ENCODE data around the gene PCDHA11.
"Not testable (repeated sequence)": the region's sequence is repeated elsewhere in the genome, so short reads cannot be mapped to it uniquely, and the experiment has no call there.

PCDHA11 gene

GRCh38 chr5:140855772-140856674 lies 12.7 kb upstream of the PCDHA11 start, which contains the start of gene PCDHA10:
PCDHA10 (plus strand) TSS chr5:140855897; CDS start chr5:140856049, 152 bp downstream.
- DNase-seq = no peak

- DNase-seq = no peak
Observed at GRCh38 chr5:140857177-140857986, 11.4 kb upstream of the PCDHA11 start.

- no peak for DNase-seq
Observed at GRCh38 chr5:140857987-140858240, 10.8 kb upstream of the PCDHA11 start.

- DNase-seq = no peak
Observed at GRCh38 chr5:140862441-140863295, 6.1 kb upstream of the PCDHA11 start.

GRCh38 chr5:140869555-140869886 lies 764 bp downstream of the PCDHA11 start:
- DNase-seq = no peak

- no peak for DNase-seq
Observed at GRCh38 chr5:140870221-140871201, 1.8 kb downstream of the PCDHA11 start.

GRCh38 chr5:140875085-140876065 lies 6.6 kb downstream of the PCDHA11 start, which contains the start of gene PCDHA12:
PCDHA12 (plus strand) TSS chr5:140875308; CDS start chr5:140875473, 165 bp downstream.
- DNase-seq = no peak

GRCh38 chr5:140876541-140877261 lies 7.9 kb downstream of the PCDHA11 start:
- not testable (repeated sequence) for DNase-seq

- DNase-seq = no peak
Observed at GRCh38 chr5:140877262-140877581, 8.5 kb downstream of the PCDHA11 start.

- DNase-seq = no peak
Observed at GRCh38 chr5:140881889-140882590, 13.3 kb downstream of the PCDHA11 start, which contains the start of gene PCDHA13. PCDHA13 (plus strand) TSS chr5:140882124; CDS start chr5:140882269, 145 bp downstream.

- DNase-seq = no peak
Observed at GRCh38 chr5:140882591-140882899, 13.8 kb downstream of the PCDHA11 start.

- DNase-seq = no peak
Observed at GRCh38 chr5:140883373-140883772, 14.6 kb downstream of the PCDHA11 start.

- no peak for DNase-seq
Observed at GRCh38 chr5:140883927-140884697, 15.4 kb downstream of the PCDHA11 start.

- no peak for DNase-seq
Observed at GRCh38 chr5:140916325-140916724, 47.6 kb downstream of the PCDHA11 start.

Measured in stimulated activated CD4-positive, alpha-beta T cell treated with anti-CD3 and anti-CD28 coated beads, Interleukin-1b, Interleukin-23, amount 100 ng/mL, for 48 hours (primary cell).